Right atrium auricular region (tissue), 2 donors: ENCODE measurements around the gene PCDH20. TPM values are rescaled to one million over a fixed set of nuclear protein-coding genes. Genes with fewer than 3 reads are reported as not detected.
"Not testable (repeated sequence)": the region's sequence is repeated elsewhere in the genome, so short reads cannot be mapped to it uniquely, and the experiment has no call there.

Experiments
- DNase-seq: peaks from one replicate; pipeline ENCODE4 v3.0.0-alpha.2; 2019; ENCODE audit warnings: low spot score
- H3K27ac ChIP-seq, 2 donors: fragments of 200-600 bp; sonication (generic); 1 replicate in 1 of 2; 2 replicates in 1 of 2; pipeline ENCODE4 v1.5.1; 2016 to 2019
- H3K27me3 ChIP-seq, 2 donors: fragments of 200-600 bp; sonication (generic); one replicate each; pipeline versions ENCODE4 v1.5.1 to v1.6.0; 2017 to 2019
- H3K36me3 ChIP-seq: fragments of 200-600 bp; sonication (generic); one replicate; pipeline ENCODE4 v1.5.1; 2016
- H3K4me1 ChIP-seq, 2 donors: fragments of 200-600 bp; sonication (generic); one replicate each; pipeline versions ENCODE4 v1.5.1 to v1.6.0; 2017 to 2019
- H3K4me3 ChIP-seq, 2 donors: fragments of 200-600 bp; sonication (generic); 1 replicate in 1 of 2; 2 replicates in 1 of 2; pipeline ENCODE4 v1.5.1; 2017 to 2019; ENCODE audit warnings: mild to moderate bottlenecking in 1 of 2, moderate library complexity in 1 of 2
- H3K9me3 ChIP-seq, 2 donors: fragments of 200-600 bp; sonication (generic); one replicate each; pipeline ENCODE4 v1.5.1; 2019
- CTCF ChIP-seq, 2 donors: fragments of 200-600 bp; sonication (generic); IDR thresholded peaks; one replicate each; pipeline ENCODE4 v1.5.1; 2019; ENCODE audit warnings: antibody characterized with exemption in 2 of 2
- total RNA-seq, 2 donors: library from RNA; depleted of rRNA; stranded (reverse); fragments of >200 nt; gene quantifications; one replicate each; pipeline ENCODE4 v1.1.0, GENCODE V29; 2016

Gene PCDH20
- total RNA-seq, 2 donors from 2014 or later: 6.4 to 50.7 TPM

DNA sequence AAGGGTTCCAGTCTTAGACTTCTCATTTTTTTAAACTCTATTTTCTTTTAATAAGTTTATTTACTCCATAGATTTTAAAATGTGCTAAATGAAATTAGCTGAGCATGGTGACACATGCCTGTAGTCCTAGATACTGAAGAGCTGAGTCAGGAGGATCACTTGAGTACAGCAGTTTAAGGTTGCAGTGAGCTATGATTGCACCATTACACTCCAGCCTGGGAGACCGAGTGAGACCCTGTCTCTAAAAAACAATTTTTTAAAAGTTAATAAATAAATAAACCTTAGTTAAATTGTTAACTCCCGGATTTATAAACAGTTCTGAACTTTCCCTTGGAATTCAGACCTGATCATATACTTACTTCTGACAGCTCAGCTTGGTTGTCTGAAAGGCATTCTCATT is 32.5 kb downstream of the PCDH20 start:
- H3K4me3 ChIP-seq: no peak overlapping the region
- H3K27me3 ChIP-seq: no peaks in the 10 kb centered on the region
- no peak overlapping the region for H3K27ac ChIP-seq
- no peak for TF ChIP-seq CTCF (IDR thresholded peaks at IDR 0.05)
- H3K4me1 ChIP-seq: no peaks in the 10 kb centered on the region
- H3K9me3 ChIP-seq: no peaks in the 10 kb centered on the region
- DNase-seq: no peak
- no peaks in the 10 kb centered on the region for H3K36me3 ChIP-seq

DNA sequence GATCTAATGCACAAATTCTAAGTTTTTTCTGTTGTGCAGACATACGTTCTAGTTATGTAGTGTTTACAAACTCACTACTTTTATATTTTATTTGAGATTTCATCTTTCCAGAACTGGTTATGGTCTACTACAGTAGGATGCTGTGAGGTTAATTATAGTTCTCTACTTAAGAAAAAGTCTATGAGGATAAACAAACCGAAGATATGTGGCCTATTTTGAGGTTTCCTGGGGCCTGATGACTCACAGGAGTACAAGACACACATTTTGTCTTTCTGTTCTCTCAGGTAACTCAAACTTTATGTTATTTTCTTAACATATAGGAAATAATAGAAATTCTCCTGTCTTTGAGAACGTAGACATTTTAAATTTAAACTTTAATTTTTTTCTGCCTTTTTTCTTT is 45.1 kb downstream of the PCDH20 start:
- H3K9me3 ChIP-seq: no peaks in the 10 kb centered on the region
- no peak overlapping the region for H3K27ac ChIP-seq
- no peak for DNase-seq
- H3K4me3 ChIP-seq: no peak overlapping the region
- H3K36me3 ChIP-seq: no peaks in the 10 kb centered on the region
- H3K27me3 ChIP-seq: no peaks in the 10 kb centered on the region
- H3K4me1 ChIP-seq: no peaks in the 10 kb centered on the region
- TF ChIP-seq CTCF (IDR thresholded peaks at IDR 0.05): no peak

- H3K27me3 ChIP-seq, H3K4me3 ChIP-seq, H3K4me1 ChIP-seq, DNase-seq, H3K27ac ChIP-seq, H3K36me3 ChIP-seq, H3K9me3 ChIP-seq: not testable (repeated sequence)
Measured at GRCh38 chr13:61364690-61365089, 51.0 kb downstream of the PCDH20 start.

DNA sequence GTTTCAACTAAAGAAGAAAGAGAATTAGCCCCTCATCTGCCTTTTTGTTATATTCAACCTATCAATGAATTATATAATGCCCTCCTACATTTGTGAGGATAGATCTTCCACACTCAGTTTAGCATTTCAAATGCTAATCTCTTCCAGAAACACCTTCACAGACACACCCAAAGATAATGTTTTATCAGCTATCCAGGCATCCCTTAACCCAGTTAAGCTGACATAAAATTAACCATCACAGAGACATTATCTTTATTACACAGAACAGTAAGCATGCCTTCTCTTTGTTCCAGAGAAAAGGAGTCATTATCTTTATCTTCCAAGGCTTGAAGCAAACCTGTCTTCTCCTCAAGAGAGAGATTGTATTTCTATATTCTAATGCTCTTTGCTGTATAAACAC is 53.1 kb downstream of the PCDH20 start:
- Histone ChIP-seq H3K4me1 (no peaks in the 10 kb centered on the region), H3K27ac (no peak overlapping the region), H3K36me3 (no peaks in the 10 kb centered on the region), H3K4me3 (no peak overlapping the region), H3K27me3 (no peaks in the 10 kb centered on the region), H3K9me3 (no peaks in the 10 kb centered on the region)
- DNase-seq: no peak
- no peak for TF ChIP-seq CTCF (IDR thresholded peaks at IDR 0.05)
